AG04450 (cell line): ENCODE data around the gene VCX3A. TPM values are rescaled to one million over a fixed set of nuclear protein-coding genes. Genes with fewer than 3 reads are reported as not detected.

ENCODE experiments used
- CTCF ChIA-PET: fragments of 300-600, 350-600 bp; formaldehyde crosslinking; extraction: SDS; loops from one replicate; lab custom pipeline; 2022; ENCODE audit warnings: antibody characterized with exemption, inconsistent platforms; lab: Charles Lee
- POLR2A ChIA-PET: fragments of 350-600 bp; formaldehyde crosslinking; extraction: SDS; loops from one replicate; lab custom pipeline; 2021; ENCODE audit warnings: antibody characterized with exemption, inconsistent platforms; lab: Yijun Ruan, JAX
- DNase-seq: peaks from one replicate; pipeline ENCODE4 v3.0.0-alpha.2; 2011; ENCODE audit warnings: low read depth, low spot score
- H3K27ac ChIP-seq: one replicate; pipeline ENCODE4 v1.5.1; 2012; ENCODE audit warnings: low read depth, low read length, control low read depth
- H3K27me3 ChIP-seq: one replicate; pipeline ENCODE4 v1.6.0; 2012; ENCODE audit warnings: low read length; ENCODE audit not compliant: control insufficient read depth, insufficient read depth
- H3K4me3 ChIP-seq: 2 replicates; pipeline ENCODE4 v1.5.1; 2011; ENCODE audit warnings: mild to moderate bottlenecking, low read depth, low read length, control low read depth
- H3K9me3 ChIP-seq: 2 replicates; pipeline ENCODE4 v1.5.1; 2012; ENCODE audit warnings: low read length; ENCODE audit not compliant: control insufficient read depth, insufficient read depth
- polyA plus RNA-seq: library from polyadenylated mRNA; depleted of rRNA; stranded (reverse); fragments of >200 nt; gene quantifications from 2 replicates; pipeline ENCODE4 v1.2.3, GENCODE V29; 2011
- TF ChIP-seq, protein P1 (sequence below): IDR thresholded peaks from 2 replicates; pipeline ENCODE4 v1.5.1; 2011; ENCODE audit warnings: low read depth, low read length, control low read depth, inconsistent platforms

VCX3A gene
- polyA plus RNA-seq, 1 experiment: not detected

DNA sequence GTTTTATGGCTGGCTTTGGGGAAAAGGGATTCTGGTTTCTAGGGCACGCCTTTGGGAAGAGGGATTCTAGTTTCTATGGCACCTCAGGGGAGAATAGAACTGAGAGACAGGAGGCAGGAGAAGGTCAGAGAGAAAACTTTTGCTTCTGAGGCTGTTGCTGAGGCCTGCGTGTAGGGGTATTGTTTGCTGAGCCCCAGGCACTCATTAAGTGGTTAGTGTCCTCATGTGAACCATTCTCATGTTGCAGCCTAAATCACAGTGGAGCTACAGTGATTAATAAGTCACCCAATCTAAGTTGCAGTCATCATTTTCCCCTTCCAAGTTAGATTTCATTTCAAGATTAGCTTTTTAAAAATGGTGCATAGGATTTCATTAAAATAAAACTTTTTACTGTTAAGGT is 29.0 kb downstream of the VCX3A start:
- POLR2A ChIA-PET: no interaction called here
- DNase-seq: no peak
- CTCF ChIA-PET: no interaction called here
- Histone ChIP-seq H3K4me3 (no peak overlapping the region), H3K9me3 (peaks cover 4% of the 10 kb centered on the region; the same call in 1 of the 2 replicates), H3K27me3 (no peaks in the 10 kb centered on the region), H3K27ac (no peak overlapping the region)
- TF ChIP-seq, protein P1, sequence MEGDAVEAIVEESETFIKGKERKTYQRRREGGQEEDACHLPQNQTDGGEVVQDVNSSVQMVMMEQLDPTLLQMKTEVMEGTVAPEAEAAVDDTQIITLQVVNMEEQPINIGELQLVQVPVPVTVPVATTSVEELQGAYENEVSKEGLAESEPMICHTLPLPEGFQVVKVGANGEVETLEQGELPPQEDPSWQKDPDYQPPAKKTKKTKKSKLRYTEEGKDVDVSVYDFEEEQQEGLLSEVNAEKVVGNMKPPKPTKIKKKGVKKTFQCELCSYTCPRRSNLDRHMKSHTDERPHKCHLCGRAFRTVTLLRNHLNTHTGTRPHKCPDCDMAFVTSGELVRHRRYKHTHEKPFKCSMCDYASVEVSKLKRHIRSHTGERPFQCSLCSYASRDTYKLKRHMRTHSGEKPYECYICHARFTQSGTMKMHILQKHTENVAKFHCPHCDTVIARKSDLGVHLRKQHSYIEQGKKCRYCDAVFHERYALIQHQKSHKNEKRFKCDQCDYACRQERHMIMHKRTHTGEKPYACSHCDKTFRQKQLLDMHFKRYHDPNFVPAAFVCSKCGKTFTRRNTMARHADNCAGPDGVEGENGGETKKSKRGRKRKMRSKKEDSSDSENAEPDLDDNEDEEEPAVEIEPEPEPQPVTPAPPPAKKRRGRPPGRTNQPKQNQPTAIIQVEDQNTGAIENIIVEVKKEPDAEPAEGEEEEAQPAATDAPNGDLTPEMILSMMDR: no peak

DNA sequence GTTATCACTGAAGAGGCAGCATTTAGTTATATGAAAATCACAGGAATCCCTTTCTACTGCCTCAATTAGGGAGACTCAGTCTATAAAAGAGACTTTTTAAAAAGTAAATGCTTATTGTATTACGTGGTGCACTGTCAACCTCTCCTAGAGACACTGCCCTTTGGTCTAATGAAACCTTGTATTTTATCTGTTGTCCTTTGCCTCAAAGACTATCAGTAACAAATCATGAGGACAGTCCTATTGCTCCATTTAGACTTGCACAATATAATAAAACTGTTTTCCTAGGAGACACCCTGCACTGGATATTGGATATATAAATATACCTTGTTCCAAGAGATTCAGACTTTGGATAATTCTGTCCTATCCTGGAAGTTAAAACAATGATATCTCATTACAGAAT is 34.2 kb downstream of the VCX3A start:
- CTCF ChIA-PET: no interaction called here
- H3K9me3 ChIP-seq: no peaks in the 10 kb centered on the region
- POLR2A ChIA-PET: no interaction called here
- no peak overlapping the region for H3K27ac ChIP-seq
- no peaks in the 10 kb centered on the region for H3K27me3 ChIP-seq
- no peak for DNase-seq
- no peak overlapping the region for H3K4me3 ChIP-seq
- TF ChIP-seq, protein P1: no peak

DNA sequence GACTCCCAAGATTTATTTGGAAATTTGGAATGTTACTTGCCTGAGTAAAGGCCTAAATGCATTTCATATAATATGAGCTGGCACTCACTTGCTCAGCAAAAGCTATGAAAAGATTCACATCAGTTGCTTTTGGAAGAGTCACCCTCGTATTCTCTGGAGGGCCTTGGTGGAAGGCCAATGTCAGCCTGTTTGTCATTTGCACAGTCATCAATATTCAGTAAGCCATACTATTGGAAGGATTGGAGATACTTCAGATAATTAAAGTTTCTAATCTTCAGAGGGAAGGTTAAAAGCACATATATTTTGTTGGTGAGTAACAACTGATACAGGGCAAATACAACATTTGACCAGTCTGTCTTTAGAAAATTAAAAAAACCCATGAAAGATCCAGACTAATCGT is 36.6 kb downstream of the VCX3A start:
- Histone ChIP-seq H3K27me3 (no peaks in the 10 kb centered on the region), H3K9me3 (no peaks in the 10 kb centered on the region), H3K4me3 (no peak overlapping the region), H3K27ac (no peak overlapping the region)
- TF ChIP-seq, protein P1: no peak
- ChIA-PET CTCF (no interaction called here), POLR2A (no interaction called here)
- no peak for DNase-seq
